Measurements from ENCODE around the gene D2HGDH. TPM values are rescaled to one million over a fixed set of nuclear protein-coding genes. Genes with fewer than 3 reads are reported as not detected.
"Not testable (repeated sequence)": the region's sequence is repeated elsewhere in the genome, so short reads cannot be mapped to it uniquely, and the experiment has no call there.

The D2HGDH gene
- total RNA-seq, 1 experiment from 2014 or later = 10.3 TPM

- DNase-seq (ENCODE audit: extremely low read depth, low read depth) = peak; percentile 26
Measured at GRCh38 chr2:241803387-241804325, 69.2 kb downstream of the D2HGDH start.

DNA sequence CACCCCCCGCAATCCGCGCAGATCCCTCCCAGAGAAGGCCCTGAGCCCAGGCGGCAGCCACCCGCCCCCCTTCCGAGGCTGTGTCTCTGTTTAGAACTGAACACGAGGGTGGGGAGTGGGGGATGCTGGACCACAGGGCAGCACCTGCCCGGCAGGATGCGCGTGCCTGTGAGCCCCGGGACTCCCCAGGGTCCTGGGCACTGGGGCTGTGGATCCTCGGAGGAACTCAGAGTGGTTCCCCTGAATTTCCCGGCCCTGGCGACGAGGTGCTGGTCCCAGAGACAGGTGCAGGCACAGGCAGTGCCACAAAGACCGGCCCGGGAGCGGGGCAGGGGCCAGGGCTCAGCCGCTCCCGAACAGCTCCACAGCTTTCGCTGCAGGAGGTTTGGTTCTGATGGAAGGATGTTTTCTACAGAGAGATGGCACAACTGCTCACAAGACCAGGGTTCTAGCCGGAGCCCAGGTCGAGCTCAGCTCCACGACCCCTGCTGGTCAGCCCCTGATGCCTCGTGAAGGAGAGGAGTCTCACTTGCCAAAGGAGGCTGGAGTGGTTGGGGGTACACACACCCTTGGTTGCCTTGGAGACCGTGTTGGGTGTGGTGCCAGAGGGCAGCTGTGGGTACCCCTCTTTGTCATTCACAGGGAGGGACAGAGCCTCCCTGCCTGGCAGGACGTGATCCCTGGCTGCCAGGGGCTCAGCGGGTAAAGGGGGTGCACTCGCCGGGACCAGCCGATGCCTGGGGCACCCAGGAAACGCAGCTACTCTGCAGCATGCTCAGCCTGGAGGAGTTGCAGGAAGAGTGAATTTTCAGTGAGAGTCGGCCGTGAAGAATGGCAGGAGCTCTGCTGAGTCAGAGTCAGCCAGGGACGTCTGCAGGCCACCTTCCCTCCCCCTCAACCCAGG lies 70.1 kb downstream of the D2HGDH start:
- DNase-seq (ENCODE audit: extremely low read depth, low read depth) = no peak

GRCh38 chr2:241806217-241806616 lies 71.8 kb downstream of the D2HGDH start:
- DNase-seq (ENCODE audit: extremely low read depth, low read depth) = not testable (repeated sequence)

- DNase-seq (ENCODE audit: extremely low read depth, low read depth) = no peak
Measured at GRCh38 chr2:241808051-241808720, 73.8 kb downstream of the D2HGDH start.

- DNase-seq (ENCODE audit: extremely low read depth, low read depth) = no peak
Measured at GRCh38 chr2:241808721-241809382, 74.4 kb downstream of the D2HGDH start, which contains the start of gene NEU4. Gene NEU4 (plus strand): TSS chr2:241809193. CDS start chr2:241814485, 5,292 bp downstream.

DNA sequence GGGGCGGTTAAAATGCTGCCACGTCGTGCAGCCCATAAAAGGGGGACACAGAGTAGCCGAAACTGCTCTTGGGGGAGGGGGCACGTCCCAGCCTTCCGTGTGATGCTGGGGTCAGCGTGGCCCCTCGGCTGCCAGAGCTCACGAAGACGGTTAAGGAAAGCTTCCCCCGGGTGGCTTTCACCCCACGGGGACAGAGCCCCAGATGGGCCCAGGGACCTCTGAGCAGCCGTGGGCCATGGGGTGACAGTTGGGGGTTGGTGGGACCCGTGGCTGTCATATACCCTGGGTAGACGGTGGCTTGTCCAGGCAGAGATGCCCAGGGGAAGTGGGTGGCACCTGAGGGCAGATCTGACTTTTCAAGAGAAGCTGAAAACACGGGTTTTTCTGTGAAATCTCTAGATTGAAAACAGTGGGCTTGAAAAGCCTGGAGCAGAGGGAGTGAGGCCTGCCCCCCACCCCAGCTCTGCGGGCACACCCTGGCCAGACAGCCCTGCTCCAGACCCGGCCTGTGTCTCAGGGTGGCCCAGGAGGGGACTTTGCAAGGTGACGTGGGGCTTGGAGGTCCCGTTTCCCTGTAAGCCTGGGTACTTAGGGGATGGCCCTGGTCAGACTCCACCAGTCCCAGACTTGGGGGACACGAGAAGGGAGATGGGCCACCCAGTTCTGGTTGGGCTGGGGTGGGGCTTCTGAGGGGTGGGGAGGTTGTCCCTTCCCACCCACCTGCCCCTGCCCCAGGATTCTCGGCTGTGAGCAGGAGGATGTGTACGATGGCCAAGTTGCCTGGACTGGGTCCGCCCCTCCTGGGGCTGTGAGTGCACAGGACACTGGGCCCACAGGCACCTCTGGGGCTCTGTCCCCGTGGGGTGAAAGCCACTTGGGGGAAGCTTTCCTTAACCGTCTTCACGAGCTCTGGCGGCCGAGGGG lies 75.2 kb downstream of the D2HGDH start:
- DNase-seq (ENCODE audit: extremely low read depth, low read depth) = no peak

DNA sequence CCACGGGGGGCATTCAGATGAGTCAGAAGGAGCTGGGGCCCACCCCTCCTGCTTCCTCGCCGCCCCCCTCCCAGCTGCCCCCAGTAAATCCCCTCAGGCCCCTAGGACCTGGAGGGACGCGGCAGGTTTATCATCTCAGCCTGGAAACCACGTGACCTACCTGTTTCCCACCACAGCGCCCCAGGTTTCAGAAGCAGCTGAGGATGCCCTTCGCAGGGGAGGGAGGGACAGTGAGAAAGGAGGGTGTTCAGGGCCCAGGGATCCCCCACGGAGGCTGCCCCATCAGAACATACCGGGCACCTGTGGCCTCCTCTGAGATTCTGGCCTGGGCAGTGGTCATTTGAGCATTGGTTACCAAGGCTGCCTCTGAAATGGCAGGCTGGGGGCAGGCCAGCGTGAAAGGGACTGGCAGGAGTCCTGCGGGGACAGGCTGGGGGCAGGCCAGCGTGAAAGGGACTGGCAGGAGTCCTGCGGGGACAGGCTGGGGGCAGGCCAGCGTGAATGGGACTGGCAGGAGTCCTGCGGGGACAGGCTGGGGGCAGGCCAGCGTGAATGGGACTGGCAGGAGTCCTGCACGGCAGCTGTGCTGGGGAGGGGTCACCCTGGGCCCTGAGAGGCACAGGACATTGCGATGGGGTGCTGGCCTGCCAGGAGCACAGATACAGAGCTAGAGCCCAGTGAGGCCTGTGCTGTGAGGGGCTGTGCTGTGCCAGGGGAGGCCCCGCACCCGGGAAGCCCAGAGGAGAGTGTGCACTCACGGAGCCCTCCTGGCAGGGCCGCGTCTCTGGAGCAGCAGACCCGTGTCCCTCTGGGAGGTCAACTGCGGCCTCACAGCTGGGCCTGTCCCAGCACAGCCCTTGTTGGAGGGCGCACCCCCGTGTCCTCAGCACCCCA lies 76.1 kb downstream of the D2HGDH start:
- no peak for DNase-seq (ENCODE audit: extremely low read depth, low read depth)

GRCh38 chr2:241811201-241811951 lies 76.9 kb downstream of the D2HGDH start:
- DNase-seq (ENCODE audit: extremely low read depth, low read depth) = no peak

GRCh38 chr2:241811952-241812729 lies 77.7 kb downstream of the D2HGDH start:
- no peak for DNase-seq (ENCODE audit: extremely low read depth, low read depth)

DNA sequence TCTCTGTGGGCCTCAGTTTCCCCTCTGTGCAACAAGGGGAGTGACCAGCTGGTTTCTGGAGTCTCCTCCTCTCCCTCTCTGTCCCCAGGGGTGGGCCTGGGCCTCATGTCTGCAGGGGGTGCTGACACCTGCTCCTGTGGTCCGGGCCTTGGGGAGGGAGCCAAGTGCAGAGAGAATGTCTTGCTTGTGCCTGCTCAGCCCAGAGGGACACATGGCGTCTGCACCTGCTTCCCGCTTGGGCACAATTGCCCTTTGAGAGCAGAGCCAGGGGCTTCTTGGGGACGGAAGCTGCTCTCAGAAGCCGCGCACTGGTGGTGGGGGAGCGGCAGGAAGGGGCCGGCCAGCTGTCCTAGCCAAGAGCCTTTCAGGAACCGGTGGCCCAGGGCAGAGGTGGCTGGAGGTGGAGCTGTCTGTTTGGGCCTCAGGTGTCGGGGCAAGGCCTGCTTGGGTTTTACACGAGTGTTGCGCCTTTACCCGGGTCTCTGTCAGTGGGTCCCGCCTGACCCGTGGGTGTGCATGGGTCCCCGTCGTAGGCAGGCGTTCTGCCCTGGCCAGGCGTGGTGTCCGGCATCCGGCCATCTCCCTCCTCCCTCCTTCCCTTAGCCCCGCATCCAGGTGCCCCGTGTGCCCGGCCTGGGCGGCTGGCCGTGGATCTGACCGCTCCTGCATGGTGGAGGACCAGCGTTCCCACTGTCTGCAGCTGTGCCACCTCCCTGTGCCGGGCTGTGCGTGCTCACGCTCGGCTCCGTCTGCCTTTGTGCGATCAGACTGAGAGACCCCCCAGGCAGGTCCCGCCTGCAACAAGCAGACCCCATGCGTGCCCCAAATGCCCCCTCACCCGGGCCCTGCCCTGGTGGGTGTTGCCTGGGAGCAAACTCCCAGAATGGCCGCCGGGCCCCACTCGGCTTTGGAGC lies 78.6 kb downstream of the D2HGDH start:
- no peak for DNase-seq (ENCODE audit: extremely low read depth, low read depth)

DNA sequence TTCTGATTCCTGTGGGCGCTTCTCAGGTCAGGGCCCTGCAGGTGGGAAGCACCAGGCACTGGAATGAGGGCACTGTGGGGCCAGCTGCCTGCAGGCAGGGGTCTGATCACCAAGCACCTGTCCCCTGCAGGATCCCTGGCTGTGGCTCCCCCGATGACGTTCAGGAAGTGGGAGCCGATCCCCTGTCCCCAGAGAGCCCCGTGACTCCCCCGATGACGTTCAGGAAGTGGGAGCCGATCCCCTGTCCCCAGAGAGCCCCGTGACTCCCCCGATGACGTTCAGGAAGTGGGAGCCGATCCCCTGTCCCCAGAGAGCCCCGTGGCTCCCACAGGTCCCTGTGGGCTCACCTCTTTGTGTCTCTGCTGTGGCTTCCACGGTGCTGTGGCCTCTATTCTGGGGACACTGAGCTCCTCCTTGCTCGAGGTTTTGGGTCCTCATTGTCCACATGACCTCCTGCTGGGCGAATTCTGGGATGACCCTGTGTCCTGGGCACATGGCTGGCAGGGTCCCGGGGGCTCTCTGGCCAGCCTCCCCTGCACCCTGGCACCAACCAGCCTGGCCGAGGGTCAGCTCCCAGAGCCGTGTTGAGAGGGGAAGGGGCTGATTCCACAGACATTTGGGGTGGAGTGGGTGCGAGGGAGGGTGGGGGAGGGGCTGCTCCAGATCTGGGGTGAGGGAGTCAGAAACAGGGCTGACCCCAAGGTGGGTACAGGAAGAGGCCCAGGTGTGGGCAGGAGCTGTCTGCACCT lies 79.4 kb downstream of the D2HGDH start:
- DNase-seq (ENCODE audit: extremely low read depth, low read depth) = no peak

DNA sequence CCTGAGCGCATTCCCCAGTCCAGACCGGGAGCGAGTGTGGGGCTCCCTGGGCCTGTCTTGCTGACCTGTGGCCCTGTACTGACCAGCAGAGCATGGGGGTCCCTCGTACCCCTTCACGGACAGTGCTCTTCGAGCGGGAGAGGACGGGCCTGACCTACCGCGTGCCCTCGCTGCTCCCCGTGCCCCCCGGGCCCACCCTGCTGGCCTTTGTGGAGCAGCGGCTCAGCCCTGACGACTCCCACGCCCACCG lies 79.9 kb downstream of the D2HGDH start:
- DNase-seq (ENCODE audit: extremely low read depth, low read depth) = no peak

- DNase-seq (ENCODE audit: extremely low read depth, low read depth) = no peak
Measured at GRCh38 chr2:241814643-241815476, 80.4 kb downstream of the D2HGDH start.
